ENCODE results near the gene MAG.

DNA sequence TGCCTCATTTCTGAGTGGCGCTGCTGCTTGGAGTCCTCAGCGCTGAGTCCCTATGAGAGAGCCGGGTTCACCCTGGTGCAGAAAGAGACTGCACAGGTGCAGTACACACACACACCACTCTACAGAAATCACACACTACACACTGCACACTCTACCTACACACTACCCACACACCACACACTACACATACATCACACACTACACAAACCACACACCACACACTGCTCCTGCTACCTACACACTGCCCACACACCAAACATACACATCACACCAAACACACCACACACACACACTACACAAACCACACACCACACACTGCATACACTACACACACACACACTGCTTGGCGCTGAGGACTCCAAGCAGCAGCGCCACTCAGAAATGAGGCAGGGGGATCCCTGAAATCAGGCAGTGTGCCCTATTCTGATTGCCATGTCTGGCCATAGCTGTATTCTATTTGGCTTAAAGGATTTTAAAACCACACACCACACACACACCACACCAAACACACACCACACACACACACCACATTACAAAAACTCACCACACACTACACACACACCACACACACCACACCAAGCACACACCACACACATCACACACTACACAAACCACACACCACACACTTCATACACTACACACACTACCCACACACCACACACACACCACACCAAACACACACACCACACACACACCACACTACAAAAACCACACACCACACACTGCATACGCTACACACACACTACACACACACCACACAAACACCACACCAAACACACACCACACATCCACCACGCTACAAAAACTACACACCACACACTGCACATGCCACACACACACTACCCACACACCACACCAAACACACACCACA, 4.9 kb downstream of the MAG start:
- TF ChIP-seq EZH2 (IDR thresholded peaks at IDR 0.05): no peak
- TF ChIP-seq, protein P1, sequence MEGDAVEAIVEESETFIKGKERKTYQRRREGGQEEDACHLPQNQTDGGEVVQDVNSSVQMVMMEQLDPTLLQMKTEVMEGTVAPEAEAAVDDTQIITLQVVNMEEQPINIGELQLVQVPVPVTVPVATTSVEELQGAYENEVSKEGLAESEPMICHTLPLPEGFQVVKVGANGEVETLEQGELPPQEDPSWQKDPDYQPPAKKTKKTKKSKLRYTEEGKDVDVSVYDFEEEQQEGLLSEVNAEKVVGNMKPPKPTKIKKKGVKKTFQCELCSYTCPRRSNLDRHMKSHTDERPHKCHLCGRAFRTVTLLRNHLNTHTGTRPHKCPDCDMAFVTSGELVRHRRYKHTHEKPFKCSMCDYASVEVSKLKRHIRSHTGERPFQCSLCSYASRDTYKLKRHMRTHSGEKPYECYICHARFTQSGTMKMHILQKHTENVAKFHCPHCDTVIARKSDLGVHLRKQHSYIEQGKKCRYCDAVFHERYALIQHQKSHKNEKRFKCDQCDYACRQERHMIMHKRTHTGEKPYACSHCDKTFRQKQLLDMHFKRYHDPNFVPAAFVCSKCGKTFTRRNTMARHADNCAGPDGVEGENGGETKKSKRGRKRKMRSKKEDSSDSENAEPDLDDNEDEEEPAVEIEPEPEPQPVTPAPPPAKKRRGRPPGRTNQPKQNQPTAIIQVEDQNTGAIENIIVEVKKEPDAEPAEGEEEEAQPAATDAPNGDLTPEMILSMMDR (IDR thresholded peaks at IDR 0.05): no peak
